NCI-H128 (cell line): Measurements from ENCODE around the gene MBD1.
"Not testable (repeated sequence)": the region's sequence is repeated elsewhere in the genome, so short reads cannot be mapped to it uniquely, and the experiment has no call there.

Source experiments
- DNase-seq: peaks from one replicate; lab custom pipeline; 2025; ENCODE audit not compliant: unreplicated experiment; lab: John Stamatoyannopoulos, UW

Gene MBD1

DNA sequence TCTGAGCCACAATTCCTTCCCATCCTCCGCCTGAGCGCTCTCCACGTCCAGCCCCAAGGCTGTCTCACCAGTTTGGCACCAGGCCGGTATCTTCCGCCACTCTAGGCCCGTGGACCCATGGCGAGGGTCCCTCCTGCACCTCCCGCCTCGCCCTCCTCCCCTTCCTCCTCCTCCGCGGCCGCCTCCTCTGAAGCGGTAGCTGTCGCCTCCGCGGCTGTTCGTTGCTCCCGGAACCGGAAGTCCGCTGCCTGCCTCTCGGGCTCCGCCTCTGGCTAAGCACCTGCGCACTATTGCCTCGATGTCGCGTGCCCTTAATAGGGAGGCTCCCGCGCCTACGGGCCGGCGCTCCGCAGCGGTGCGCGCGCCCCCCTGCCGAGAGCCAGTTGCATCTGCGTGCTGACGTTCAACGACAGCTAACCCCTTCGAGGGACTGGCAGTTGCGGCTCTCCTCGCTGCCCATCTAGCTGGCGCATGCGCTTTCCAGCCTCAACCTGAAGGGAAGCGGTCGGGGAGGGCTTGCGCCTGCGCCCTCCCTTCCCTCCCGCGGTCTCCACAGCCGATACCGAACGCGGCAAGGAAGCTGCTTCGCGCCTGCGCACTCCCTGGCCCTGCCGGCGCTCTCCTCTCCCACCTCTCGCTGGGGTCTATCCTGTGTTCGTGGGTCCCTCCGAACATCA lies at the start of gene MBD1:
Gene MBD1, minus strand, starts transcription at position 229 of the 677 bp plus-strand sequence. CDS start 1,531 bp downstream, outside the sequence.
- DNase-seq = peak; percentile 97

- no peak for DNase-seq
Measured at GRCh38 chr18:50330176-50330575, 48.9 kb upstream of the MBD1 start.

DNA sequence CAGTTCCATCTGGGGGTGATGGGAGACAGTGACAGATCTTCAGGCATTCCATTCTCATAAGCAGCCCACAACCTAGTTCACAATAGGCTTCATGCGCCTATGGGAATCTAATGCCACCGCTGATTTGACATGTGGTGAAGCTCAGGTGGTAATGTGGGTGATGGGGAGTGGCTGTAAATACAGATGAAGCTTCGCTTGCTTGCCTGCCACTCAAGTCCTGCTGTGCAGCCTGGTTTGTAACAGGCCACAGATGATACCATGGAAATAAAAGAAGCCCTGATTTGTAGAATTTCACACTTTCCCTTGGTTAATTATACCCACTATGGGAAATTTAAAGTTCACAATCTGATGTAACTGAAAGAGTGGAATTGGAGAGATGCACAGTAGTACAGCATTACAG lies 46.7 kb upstream of the MBD1 start:
- no peak for DNase-seq

DNA sequence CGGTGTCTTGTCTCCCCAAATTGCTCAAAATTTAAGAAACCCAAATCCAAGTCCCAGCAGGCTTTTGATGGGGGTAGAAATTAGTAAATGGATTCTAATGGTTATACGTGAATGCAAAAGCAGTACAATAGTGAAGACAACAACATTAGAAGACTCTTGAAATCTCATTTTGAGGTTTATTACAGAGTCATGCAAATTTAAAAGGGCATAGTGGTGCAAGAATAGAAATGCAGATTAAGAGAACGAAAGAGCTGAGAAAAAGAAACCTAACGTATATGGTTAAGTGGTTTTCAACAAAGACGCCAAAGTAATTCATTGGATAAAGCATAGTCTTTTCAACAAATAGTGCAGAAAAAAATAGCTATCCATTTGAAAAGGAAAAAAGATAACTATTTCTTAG lies 39.4 kb upstream of the MBD1 start:
- DNase-seq = no peak

DNA sequence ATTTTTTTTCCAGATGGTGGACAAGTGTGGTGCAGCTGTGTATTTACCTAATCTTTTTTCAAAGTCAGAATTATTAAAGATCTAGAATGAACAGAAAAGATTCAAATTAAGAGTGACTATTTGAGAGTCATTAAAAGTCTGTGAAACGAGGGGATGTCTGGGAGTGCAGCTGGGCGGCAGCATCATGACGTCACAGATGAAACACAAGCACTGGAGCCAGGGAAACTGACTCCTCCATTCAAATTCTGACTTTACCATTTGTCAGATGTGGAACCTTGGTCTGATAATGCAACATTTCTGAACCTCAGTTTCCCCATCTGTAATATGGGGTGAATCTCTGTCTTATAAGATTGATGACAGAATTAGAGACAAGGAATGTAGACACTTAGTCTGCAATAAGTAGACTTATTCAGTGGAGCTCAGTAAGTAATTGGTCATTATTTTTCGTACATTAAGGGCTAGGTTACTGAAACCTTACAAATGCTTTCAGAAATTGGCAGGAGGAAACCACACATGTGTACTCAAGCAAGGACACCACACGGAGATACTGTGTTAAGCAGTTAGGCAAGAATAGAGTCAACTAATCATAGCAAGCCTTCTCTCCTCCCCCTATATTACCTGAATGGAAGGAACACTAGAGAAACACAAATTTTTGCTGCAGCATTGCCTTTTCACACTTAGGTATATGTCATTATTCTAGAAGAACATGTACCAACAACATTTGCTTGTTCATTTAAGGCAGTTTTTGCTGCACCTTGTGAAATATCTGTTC lies 34.0 kb upstream of the MBD1 start:
- DNase-seq = no peak

DNA sequence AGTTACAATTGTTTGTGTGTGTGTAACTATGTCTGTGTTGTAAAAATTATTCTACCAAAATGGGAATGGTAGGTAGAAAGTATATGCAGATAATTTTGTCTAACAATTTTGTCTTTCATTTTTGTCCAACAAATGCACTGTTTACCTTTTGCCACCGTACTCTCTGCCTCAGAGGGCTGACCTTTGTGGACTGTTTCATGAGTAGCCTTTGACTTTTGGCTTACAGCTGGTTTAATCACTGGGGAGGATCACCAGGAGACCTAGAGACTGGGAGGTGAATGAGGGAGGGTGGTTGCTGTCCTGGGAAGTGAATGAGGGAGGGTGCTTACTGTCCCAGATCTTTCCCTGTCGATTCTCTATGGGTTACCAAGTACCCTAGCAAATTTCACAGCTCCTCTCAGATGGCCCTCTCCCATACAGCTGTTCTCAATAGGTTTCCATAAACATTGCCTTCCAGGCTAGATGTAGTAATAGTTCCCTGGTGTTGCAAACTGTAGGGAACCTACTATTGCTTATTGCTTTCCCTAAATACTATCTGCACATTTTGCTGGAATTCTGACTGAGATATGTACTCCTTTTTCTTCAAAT lies 32.6 kb upstream of the MBD1 start:
- no peak for DNase-seq

DNA sequence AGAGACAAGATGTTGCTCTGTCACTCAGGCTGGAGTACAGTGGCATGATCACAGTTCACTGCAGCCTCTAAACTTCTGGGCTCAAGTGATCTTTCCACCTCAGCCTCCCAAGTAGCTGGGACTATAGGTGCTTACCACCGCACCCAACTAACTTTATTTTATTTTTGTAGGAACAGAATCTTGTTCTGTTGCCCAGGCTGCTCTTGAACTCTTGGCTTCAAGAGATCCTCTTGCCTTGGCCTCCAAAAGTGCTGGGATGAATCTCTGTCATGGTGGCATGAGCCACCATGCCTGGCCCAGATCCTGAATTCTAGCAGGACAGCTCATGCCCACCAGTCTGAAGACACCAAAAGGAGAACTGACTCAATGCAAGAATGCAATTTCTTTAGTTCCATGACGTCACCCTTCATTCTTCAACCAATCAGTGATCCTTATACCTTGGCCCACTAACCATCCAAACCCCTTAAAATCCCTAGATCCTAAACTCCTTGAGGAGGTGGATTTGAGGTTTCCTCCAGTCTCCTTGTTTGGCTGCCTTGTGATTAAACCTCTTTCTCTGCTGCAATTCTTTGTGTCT lies 31.8 kb upstream of the MBD1 start:
- DNase-seq = no peak

GRCh38 chr18:50312296-50313030 lies 31.1 kb upstream of the MBD1 start:
- no peak for DNase-seq

DNA sequence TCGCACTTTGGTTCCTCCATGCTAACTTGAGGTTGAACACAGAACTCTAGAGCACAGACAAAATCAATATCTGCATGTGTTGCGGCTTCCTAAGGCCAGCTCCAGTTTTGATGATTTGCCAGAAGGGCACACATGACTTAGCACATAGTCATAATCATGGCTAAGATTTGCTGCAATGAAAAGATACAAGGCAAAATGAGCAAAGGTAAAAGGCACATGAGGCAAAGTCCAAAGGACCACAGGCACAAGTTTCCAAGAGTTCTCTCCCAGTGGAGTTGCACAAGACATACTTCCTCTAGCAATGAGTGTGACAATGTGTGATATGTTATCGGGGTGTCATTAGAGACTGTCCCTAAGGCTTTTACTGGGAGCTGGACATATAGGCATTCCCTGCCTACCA lies 30.3 kb upstream of the MBD1 start:
- DNase-seq = no peak

GRCh38 chr18:50310080-50310479 lies 28.8 kb upstream of the MBD1 start:
- DNase-seq = no peak

GRCh38 chr18:50308851-50309250 lies 27.5 kb upstream of the MBD1 start:
- not testable (repeated sequence) for DNase-seq

DNA sequence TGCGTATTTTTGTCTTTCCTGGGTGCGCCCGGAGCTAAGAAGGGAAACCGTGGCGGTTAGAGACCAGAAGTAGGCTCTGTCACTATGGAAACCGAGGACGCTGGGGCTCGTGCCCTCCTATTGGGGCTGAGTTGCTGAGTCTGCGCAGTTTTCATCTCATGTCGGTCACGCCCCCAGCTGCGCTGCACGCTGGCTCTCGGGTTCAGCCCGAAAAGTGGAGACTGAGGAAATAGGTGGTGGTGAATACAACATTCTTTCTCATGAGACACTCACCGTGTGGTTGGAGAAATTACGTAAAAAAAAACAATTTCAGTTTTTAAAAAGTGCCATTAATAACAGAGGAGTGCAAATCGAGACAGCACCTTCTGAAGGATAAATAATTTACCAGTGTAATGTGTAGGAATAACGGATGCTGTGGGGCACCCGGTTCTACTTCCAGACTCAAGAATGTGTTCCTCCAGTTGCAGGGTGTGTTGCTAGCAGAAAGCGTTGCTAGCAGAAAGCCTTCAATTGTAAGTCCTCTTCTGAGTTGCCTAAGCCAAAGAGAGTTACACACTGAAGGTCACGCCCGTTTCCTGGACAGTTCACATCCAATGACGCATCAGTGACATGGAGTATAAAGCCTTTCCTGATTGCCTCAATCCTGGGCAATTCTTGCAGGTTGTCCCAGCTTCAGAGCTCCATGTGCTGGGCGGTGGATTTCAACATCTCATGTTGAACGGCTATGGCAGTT lies 26.6 kb upstream of the MBD1 start:
- peak; percentile 64 for DNase-seq

DNA sequence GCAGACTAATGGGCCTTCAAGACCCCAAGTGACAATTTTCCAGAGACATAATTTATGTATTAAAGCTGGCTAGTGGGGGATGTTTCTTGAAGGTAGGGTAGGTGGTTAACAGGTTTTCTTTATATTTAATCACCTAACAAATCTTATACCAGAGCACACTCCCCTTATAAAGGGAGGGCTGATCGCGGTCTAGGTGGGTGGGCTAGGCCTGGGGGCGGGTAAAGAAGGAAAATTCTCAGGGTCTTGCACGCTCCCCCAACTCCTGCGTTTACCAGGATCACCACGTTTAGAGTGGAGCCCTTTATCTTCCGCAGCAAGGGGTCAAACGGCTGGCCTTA lies 26.0 kb upstream of the MBD1 start:
- no peak for DNase-seq

DNA sequence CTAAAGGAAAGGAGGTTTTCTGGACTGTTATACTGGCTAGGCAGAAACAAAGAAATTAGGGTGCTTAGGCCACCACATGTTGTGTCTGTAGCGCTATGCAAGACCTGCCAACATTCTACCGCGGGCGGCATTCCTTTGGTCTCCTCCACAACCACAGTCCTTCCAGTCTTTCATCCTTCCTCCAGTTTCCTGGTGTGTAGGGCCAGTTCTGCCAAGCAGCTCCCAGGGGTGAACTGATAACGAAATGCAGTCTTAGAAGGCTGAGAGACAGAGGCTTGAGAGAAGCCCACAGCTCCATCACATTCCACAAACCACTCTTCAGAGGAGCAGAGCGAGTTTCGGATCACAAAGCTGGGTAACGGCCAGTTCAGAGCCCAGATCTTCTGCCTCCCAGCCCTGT lies 25.6 kb upstream of the MBD1 start:
- no peak for DNase-seq

DNA sequence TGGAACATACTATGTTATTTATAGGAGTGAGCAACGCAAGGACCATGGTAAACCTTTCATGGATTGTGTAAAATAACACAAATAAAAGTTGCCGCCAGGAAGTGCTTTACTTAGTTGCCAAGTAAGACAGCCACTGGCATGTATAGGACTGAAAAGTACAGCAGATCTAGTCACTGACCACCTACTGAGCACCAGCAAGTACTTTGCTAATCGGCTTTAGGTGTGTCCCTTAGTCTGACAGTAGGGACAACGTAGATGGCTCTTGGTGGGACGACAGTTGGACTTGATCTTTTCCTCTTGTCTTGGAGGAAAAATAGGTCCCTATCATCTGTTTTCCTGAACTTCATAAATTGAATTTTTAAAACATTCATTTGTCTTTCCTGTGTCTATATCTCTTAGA lies 19.8 kb upstream of the MBD1 start:
- DNase-seq = no peak

GRCh38 chr18:50299626-50300388 lies 18.5 kb upstream of the MBD1 start:
- DNase-seq = no peak

DNA sequence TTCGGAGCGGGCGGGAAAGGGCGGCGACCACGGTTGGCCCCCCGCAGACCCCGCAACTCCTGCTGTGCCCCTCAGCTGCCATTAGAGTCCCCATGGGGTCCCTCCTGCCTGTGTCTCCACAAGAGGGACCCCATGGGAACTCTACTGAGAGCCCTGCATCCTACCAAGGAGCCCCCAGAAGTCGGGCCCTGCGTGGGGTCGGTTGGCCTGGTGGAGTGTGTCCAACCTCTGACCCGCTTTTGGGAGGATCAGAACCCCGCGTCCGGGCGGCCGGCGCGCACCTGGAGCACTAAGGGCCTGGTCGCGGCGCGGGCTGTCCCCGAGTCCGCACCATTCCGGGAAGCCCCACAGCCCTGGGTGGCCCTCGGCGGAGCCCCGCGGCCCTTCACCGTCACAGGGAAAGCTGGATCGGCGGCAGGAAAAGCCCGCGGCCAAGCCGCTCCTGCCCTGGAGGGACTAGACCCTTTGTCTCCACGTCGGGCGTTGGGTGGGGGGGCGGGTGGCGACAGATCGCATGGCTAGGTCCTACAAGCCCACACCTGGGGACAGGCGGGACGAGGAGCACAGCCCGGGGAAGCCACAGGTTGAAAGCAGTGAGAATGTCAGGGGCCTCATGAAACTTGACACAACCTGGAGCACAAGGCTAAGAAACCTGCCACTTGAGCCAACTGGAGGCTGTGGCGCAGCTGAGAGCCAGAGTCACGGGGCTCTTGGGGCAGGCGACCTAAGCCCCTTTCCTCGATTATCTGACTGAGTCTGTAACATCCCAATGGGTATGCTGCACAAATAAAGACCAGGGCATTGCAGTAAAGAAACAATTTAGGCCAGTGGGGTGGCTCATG lies 17.3 kb upstream of the MBD1 start:
- no peak for DNase-seq

DNA sequence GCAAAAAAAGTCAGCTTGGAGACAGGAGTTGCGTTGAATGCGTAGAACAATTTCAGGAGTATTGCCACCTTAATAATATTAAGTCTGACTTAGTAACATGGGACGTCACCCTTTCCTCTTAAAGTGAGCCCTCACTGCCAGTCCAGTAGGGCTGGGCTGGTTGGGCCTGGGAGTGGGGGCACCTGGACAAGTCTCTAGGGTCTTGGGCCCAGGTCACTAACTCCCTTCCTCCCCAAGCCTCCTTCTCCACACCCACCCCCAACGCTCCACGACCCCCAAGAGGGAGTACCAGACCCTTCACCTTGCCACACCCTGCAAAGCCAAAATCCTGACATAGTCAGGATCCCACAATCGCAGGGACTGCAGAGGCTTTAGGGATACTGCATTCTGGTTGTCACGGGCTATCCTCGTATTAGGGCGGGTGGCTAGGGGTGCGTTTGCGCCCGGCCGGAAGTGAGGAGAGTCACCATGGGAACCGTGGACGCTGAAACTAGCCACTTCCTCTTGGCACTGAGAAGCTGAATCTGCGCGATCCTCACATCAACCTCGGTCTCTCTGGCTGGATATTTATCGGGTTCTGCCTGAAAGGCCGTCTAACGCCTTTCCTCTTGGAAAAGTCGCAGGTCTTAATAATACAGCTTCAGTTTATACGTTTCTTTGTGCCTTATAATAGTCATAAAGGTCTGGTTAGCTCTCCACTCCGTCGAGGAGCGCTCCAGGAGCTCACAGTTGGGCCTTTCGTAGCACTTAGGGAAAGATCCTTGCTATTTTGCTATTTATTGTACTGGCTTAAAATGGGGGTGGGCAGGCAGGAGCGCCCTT lies 16.5 kb upstream of the MBD1 start:
- no peak for DNase-seq
